Activated naive CD8-positive, alpha-beta T cell (primary cell): ENCODE measurements around the gene ESPN.
"Not testable (repeated sequence)": the region's sequence is repeated elsewhere in the genome, so short reads cannot be mapped to it uniquely, and the experiment has no call there.

Experiments
- H3K27ac Mint-ChIP-seq: one replicate; pipeline ENCODE4 v1.8.0; 2021; ENCODE audit warnings: mixed read lengths
- H3K27me3 Mint-ChIP-seq: one replicate; pipeline ENCODE4 v1.8.0; 2021; ENCODE audit warnings: mixed read lengths
- H3K36me3 Mint-ChIP-seq: one replicate; pipeline ENCODE4 v1.8.0; 2021; ENCODE audit warnings: mixed read lengths
- H3K4me1 Mint-ChIP-seq: one replicate; pipeline ENCODE4 v1.8.0; 2021; ENCODE audit warnings: low read depth, mixed read lengths
- H3K4me3 Mint-ChIP-seq: one replicate; pipeline ENCODE4 v1.8.0; 2021; ENCODE audit warnings: mild to moderate bottlenecking, mixed read lengths
- H3K9me3 Mint-ChIP-seq: one replicate; pipeline ENCODE4 v1.8.0; 2021; ENCODE audit warnings: low read depth, mixed read lengths

Gene ESPN, protein sequence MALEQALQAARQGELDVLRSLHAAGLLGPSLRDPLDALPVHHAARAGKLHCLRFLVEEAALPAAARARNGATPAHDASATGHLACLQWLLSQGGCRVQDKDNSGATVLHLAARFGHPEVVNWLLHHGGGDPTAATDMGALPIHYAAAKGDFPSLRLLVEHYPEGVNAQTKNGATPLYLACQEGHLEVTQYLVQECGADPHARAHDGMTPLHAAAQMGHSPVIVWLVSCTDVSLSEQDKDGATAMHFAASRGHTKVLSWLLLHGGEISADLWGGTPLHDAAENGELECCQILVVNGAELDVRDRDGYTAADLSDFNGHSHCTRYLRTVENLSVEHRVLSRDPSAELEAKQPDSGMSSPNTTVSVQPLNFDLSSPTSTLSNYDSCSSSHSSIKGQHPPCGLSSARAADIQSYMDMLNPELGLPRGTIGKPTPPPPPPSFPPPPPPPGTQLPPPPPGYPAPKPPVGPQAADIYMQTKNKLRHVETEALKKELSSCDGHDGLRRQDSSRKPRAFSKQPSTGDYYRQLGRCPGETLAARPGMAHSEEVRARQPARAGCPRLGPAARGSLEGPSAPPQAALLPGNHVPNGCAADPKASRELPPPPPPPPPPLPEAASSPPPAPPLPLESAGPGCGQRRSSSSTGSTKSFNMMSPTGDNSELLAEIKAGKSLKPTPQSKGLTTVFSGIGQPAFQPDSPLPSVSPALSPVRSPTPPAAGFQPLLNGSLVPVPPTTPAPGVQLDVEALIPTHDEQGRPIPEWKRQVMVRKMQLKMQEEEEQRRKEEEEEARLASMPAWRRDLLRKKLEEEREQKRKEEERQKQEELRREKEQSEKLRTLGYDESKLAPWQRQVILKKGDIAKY

DNA sequence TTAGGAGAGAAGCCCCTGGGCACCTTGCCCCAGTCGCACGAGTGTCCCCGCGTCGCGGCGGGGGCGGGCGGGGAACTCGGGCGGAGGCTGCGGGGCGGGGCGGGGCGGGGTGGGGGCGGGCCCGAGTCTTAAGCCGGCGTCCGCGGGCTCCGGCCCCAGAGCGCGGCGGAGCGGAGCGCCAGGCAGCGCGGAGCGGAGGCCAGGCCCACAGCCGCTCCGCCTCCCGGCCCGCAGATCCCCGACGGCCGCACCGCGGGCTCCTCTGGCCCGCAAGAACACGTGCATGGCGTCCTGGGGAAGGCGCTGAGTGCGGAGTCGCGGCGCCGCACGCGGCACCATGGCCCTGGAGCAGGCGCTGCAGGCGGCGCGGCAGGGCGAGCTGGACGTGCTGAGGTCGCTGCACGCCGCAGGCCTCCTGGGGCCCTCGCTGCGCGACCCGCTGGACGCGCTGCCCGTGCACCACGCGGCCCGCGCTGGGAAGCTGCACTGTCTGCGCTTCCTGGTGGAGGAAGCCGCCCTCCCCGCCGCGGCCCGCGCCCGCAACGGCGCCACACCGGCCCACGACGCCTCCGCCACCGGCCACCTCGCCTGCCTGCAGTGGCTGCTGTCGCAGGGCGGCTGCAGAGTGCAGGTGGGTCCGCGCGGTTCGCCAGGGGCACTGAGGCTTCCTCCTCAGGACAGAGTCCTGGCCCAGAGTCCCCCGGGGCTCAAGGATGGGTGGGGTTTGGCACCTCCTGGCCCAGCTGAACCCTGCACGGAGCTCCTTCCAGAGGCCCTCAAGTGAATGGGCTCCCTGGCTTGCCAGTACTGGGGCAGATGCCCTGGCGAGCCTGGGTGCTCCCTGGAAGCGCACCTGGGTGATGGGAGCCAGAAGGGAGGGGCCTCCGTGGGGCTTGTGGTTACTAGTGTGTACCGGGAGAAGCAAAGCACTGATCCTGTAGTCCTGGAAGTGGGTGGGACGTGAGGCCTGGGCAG is at the start of gene ESPN:
TSS of gene ESPN (plus strand) at position 158 of the 975 bp plus-strand sequence. CDS start at position 338, 180 bp downstream.
- Mint-ChIP-seq H3K4me3 (peak within 1 kb of the TSS; percentile 63), H3K9me3 (no peaks in the 10 kb centered on the region), H3K4me1 (peaks cover 8% of the 10 kb centered on the region), H3K27ac (peak within 1 kb of the TSS; percentile 41), H3K36me3 (no peaks in the 10 kb centered on the region), H3K27me3 (peaks cover 12% of the 10 kb centered on the region)

- Mint-ChIP-seq H3K9me3 (no peaks in the 10 kb centered on the region), H3K36me3 (no peaks in the 10 kb centered on the region), H3K4me1 (peaks cover 2% of the 10 kb centered on the region), H3K27ac (no peak overlapping the region), H3K4me3 (no peak overlapping the region), H3K27me3 (no peaks in the 10 kb centered on the region)
Observed at GRCh38 chr1:6378096-6378746, 46.4 kb upstream of the ESPN start.

DNA sequence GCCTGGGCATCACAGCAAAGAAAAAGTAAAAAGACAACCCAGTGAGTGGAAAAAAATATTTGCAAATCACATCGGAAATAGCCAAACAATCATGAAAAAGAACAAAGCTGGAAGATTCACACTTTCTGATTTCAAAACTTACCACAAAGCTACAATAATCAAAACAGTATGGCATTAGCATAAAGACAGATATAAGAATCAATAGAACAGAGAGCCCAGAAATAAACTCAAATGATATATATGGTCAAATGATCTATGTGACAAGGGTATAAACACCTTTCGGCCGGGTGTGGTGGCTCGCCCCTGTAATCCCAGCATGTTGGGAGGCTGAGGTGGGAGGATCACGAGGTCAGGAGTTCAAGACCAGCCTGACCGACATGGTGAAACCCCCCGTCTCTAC is 44.5 kb upstream of the ESPN start:
- peaks cover 3% of the 10 kb centered on the region for H3K9me3 Mint-ChIP-seq
- no peak overlapping the region for H3K27ac Mint-ChIP-seq

DNA sequence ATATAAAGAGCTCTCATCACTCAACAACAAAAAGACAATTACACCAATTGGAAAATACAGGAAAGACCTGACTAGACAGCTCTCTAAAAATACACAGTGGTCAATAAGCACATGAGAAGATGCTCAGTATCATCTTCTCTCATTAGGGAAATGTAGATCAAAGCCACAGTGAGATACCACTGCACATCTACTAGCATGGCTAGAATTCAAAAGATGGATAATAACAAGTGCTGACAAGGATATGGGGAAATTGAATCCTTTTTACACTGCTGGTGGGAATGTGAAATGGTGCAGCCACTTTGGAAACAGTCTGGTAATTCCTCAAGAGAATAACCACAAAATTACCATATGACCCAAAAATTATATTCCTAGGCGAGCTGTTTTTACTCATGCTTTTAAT is 40.4 kb upstream of the ESPN start:
- Mint-ChIP-seq H3K4me1 (no peaks in the 10 kb centered on the region), H3K27me3 (no peaks in the 10 kb centered on the region), H3K36me3 (peaks cover 3% of the 10 kb centered on the region), H3K9me3 (peaks cover 3% of the 10 kb centered on the region), H3K27ac (no peak overlapping the region), H3K4me3 (no peak overlapping the region)

More for the DNA sequence above, 44.5 kb upstream of the ESPN start:
- Mint-ChIP-seq H3K4me1 (no peaks in the 10 kb centered on the region), H3K27me3 (no peaks in the 10 kb centered on the region), H3K36me3 (peaks cover 3% of the 10 kb centered on the region), H3K4me3 (no peak overlapping the region)

DNA sequence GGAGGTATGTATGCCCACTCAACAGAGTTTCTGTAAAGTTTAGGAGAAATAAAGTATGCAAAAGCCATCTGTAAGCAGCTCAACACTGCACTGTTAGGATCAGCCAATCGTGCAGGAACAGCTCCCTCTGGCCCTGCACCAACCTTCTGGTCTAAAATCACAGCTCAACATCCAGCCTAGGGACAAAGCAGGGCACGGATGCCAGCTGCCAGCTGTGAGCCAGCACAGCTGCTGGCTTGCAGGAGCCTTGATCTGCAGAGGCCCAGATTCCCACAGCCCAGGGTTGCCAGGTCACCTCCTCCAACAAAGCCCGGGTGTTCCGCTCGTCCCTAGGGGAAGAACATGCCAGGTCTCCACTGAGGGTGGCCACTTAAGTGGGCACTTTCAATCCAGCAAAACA is 39.6 kb upstream of the ESPN start:
- Mint-ChIP-seq H3K4me1 (no peaks in the 10 kb centered on the region), H3K27ac (no peak overlapping the region), H3K9me3 (peaks cover 3% of the 10 kb centered on the region), H3K36me3 (peaks cover 4% of the 10 kb centered on the region), H3K27me3 (no peaks in the 10 kb centered on the region), H3K4me3 (no peak overlapping the region)

DNA sequence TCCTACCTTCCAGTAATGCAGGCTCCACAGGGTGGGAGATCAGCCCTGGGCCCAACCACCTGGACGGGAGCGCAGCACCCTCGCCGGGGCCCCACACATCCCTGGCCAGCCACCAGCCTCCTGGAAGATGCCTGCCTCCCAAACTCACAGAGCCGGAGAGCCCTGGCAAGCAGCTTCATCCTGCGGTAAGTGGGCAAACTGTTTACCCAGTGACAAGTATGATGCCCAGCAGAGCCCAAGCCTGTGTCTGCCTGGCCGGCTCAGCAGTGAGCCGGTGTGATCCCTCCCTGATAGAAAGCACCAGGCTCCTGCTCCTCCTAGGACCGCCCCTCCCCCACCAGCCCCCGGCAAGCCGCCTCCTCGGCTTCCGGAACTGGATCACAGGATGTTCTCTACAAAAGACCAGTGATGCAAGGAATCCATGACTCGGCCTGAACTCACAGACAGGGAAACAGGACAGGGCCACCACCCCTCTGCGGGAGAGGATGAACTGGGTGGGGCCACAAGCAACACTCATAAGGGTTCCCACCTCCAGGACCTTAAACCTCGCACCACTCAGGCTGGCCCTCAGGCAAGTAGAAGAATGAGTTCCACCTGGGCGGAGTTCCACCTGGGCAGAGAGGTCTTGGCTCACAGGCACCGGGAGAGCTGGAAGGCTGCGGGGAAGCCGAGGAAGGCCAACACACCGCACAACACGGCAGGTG is 38.9 kb upstream of the ESPN start:
- no peaks in the 10 kb centered on the region for H3K27me3 Mint-ChIP-seq
- peaks cover 3% of the 10 kb centered on the region for H3K9me3 Mint-ChIP-seq
- peaks cover 5% of the 10 kb centered on the region for H3K36me3 Mint-ChIP-seq
- H3K4me3 Mint-ChIP-seq: no peak overlapping the region
- no peak overlapping the region for H3K27ac Mint-ChIP-seq
- no peaks in the 10 kb centered on the region for H3K4me1 Mint-ChIP-seq

GRCh38 chr1:6386371-6386949 is 38.1 kb upstream of the ESPN start:
- H3K36me3 Mint-ChIP-seq: peaks cover 5% of the 10 kb centered on the region
- H3K9me3 Mint-ChIP-seq: peaks cover 3% of the 10 kb centered on the region
- H3K27ac Mint-ChIP-seq: no peak overlapping the region
- H3K4me3 Mint-ChIP-seq: no peak overlapping the region
- H3K4me1 Mint-ChIP-seq: no peaks in the 10 kb centered on the region
- no peaks in the 10 kb centered on the region for H3K27me3 Mint-ChIP-seq

GRCh38 chr1:6389971-6390370 is 34.6 kb upstream of the ESPN start:
- Mint-ChIP-seq H3K4me3 (no peak overlapping the region), H3K9me3 (no peaks in the 10 kb centered on the region), H3K27me3 (no peaks in the 10 kb centered on the region), H3K4me1 (peaks cover 16% of the 10 kb centered on the region), H3K36me3 (peaks cover 2% of the 10 kb centered on the region), H3K27ac (no peak overlapping the region)

- peaks cover 2% of the 10 kb centered on the region for H3K36me3 Mint-ChIP-seq
- H3K4me1 Mint-ChIP-seq: peaks cover 22% of the 10 kb centered on the region
- H3K27me3 Mint-ChIP-seq: no peaks in the 10 kb centered on the region
- peak overlapping the region; percentile 88 for H3K4me3 Mint-ChIP-seq
- H3K9me3 Mint-ChIP-seq: no peaks in the 10 kb centered on the region
- H3K27ac Mint-ChIP-seq: peak overlapping the region; percentile 84
Observed at GRCh38 chr1:6391951-6392808, 32.4 kb upstream of the ESPN start.

- H3K27ac Mint-ChIP-seq: peak overlapping the region; percentile 84
- peaks cover 22% of the 10 kb centered on the region for H3K4me1 Mint-ChIP-seq
- H3K27me3 Mint-ChIP-seq: no peaks in the 10 kb centered on the region
- no peaks in the 10 kb centered on the region for H3K9me3 Mint-ChIP-seq
- peak overlapping the region; percentile 88 for H3K4me3 Mint-ChIP-seq
- H3K36me3 Mint-ChIP-seq: peaks cover 2% of the 10 kb centered on the region
Observed at GRCh38 chr1:6392809-6393399, 31.7 kb upstream of the ESPN start.

DNA sequence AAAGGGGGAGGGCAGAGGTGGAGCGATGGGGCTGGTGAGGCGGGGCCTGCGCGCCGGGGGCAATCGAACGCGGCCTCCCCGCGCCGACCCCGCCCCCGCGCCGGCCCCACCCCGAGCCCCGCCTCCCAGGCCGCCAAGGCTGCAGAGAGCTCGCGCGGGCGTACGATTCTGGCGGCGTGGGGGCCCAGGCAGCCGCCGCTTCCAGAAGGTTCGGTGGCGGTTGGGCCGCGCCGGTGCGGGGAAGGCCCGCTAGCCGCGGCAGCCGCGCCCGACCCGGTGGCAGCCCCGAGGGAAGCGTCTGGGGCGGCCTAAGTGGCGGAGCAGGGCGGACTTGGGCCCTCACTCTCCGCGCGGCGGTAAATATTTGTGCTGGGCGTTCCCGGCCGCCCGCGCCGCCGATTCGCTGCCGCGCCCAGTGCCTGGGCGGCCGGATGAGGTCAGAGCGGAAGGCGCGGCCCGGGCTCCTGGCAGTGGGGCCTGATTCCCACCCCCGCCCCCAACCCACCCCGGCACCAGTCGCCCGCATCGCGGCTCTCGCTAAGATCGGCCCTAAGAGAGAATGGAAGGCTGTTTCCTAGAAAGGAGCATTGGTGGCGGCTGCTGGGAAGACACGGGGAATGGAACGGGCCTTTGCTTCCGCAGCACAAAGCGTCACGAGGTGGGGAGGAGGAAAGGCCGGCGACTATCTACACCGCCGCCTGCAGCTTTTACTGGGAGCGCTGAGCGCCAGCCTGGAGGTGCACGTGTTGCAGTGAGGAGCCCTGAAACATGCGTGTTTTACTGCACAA is 31.0 kb upstream of the ESPN start, which contains the start of gene ACOT7:
TSS of gene ACOT7 (minus strand) at position 368 of the 788 bp plus-strand sequence. CDS start 368 bp downstream, outside the sequence.
- H3K36me3 Mint-ChIP-seq: peaks cover 2% of the 10 kb centered on the region
- H3K27ac Mint-ChIP-seq: peak within 1 kb of the TSS; percentile 93
- H3K4me3 Mint-ChIP-seq: peak within 1 kb of the TSS; percentile 88
- H3K9me3 Mint-ChIP-seq: no peaks in the 10 kb centered on the region
- no peaks in the 10 kb centered on the region for H3K27me3 Mint-ChIP-seq
- peaks cover 22% of the 10 kb centered on the region for H3K4me1 Mint-ChIP-seq

DNA sequence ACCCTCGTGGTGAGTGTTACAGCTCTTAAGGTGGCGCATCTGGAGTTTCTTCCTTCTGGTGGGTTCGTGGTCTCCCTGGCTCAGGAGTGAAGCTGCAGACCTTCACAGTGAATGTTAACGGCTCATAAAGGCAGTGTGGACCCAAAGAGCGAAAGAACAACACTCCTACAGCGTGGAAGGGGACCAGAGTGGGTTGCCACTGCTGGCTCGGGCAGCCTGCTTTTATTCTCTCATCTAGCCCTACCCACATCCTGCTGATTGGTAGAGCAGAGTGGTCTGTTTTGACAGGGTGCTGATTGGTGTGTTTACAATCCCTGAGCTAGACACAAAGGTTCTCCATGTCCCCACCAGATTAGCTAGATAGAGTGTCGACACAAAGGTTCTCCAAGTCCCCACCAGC is 29.4 kb upstream of the ESPN start:
- Mint-ChIP-seq H3K4me3 (peak overlapping the region; percentile 72), H3K27ac (peak overlapping the region; percentile 84), H3K4me1 (peaks cover 22% of the 10 kb centered on the region)
- H3K9me3 Mint-ChIP-seq, H3K36me3 Mint-ChIP-seq, H3K27me3 Mint-ChIP-seq: not testable (repeated sequence)
